ENCODE results near the gene GPC4.
A peak's percentile ranks its signal among the peaks of the same experiment; 100 is the strongest.
"Not testable (repeated sequence)": the region's sequence is repeated elsewhere in the genome, so short reads cannot be mapped to it uniquely, and the experiment has no call there.

GPC4 gene

GRCh38 chrX:133364865-133365264 lies 50.4 kb downstream of the GPC4 start:
- DNase-seq, result no peak

DNA sequence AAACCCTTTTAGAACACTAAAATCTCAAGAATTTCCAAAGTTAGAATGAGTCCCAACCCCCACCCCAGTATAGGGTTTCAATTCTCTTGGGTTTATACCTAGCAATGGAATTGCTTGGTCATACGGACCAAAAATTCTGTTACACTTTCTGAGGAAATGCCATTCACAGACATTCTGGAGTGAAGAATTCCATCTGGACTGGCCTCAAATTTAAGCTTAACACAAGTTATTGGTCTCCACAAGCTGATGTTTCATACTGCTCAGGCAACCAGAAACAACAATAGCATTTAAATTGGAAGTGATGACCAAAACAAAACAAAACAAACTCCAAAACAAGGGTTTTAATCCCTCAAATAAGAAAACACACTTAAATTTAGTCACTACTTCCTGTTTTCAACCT lies 51.1 kb downstream of the GPC4 start:
- no peak for DNase-seq

GRCh38 chrX:133362538-133362937 lies 52.8 kb downstream of the GPC4 start:
- DNase-seq, result no peak

- DNase-seq, result no peak
These were observed 55.8 kb downstream of the GPC4 start for GRCh38 chrX:133359466-133359865.

DNA sequence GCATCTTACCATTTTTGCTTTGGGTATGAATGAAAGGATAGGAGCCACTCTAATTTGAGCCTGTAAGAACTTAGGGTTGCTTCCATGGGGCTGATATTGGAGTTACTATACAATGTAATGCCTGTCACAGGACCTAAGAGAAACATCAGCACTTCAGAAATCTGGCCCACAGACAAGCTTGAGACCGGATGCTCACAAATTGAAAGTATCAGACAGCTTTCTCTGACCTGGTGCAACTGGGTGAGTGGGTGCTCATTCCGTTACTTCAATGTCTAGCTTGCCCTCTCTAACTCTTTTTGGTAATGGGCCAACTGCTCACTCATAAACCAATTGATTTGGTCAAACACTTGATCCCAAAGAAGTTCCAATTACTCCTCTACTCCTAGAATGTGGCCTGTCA lies 62.1 kb downstream of the GPC4 start:
- DNase-seq, result no peak

GRCh38 chrX:133350751-133351150 lies 64.5 kb downstream of the GPC4 start:
- DNase-seq, result no peak

DNA sequence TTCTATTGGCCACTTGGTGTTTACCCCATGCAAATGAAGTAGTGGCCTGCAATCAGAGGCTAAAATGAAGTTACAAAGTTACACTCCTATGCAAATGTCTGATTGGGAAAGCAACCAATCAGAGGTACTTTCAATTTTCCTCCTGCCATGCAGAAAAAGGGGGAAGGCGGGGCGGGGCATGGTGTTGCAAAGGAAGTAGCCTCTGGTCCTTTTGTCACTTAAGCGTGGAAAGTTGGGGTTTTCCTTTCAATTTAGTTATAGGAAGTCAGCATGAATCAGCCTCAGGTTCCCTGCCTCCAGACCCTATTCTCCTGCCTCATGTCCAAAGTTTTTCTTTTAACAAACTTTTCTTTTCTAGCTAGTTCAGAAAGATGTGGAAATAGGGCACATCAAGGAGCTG lies 69.3 kb downstream of the GPC4 start:
- DNase-seq, result no peak

DNA sequence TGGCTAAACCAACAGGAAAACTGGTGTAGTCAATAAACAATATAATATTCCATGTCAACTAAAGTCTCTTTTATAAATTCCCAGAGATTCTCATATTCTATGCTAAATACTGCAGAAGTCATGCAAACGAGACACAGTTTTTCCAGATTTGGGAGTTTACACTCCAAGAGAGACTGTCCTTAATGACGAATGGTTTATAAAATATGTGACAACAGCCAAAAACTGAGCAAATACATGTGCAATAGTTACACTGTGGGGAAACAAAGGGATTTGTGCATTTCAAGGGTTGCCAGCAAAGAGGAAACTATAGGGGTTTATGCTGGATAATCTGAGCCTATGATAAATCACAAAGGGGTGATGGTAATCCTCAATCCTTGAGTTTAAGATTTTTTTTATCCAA lies 75.7 kb downstream of the GPC4 start:
- DNase-seq, result no peak

DNA sequence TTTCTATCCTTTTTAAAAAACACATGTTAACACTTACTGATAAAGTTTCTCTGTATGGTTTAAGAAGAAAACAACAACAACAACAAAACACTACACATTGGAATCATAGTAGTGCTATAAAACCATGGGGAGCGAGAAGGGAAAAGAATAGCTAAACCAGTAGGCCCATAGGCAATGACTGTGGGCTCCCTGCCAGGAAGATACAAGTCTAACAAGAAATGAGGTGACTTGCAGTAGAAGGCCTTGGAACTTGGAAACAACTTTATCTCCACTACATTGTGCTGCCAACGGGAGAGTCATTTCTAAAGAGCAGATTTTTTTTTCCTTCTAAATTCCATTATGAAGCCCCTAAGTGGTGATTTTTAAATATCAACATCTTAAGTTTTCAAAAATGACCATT lies 78.0 kb downstream of the GPC4 start:
- DNase-seq, result no peak

DNA sequence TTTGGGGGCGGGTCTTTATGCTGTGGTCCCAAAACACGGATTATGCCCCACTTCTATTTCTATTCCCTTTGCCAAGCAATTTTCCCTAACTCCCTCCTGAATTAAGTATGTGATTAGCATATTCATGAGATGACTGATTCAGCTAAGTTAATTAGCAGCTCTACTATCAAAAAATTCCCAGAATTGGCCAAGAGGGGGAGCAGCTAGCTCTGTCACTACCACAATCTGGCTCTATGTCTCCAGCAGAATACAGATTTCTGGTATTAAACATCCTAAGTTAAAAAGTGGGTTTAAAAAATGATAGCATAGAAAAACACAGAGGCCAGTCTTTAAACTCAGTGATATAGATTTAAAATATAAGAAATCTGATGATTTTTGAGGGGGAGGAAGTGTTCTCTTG lies 80.3 kb downstream of the GPC4 start:
- peak; percentile 32 for DNase-seq

DNA sequence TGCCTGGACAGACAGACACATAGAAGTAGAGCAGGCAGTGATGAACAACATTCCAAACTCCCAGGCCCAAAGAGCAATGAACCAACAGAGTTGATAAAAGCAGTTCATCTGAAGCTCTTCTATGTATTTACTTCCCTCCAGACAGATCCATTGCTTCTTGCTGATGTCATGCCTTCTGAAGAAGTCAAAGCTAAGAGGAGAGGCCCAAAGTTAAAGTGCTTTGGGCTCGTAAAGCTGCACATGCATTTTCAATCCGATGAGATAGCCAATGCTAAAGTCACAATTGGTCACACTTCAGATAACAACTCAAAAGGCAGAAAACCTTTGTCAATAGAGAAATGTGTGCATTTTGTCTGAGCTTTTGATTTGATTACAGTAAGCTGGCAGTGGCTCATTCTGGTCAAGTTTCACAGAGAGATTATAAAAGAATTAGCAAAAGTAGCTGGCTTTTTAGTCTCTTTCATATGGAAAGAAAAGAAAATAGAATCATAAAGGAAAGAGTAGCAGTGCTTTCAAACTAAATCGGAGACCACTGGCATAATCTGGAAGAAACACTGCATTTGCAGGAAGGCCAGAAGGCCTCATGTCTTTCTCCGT lies 82.0 kb downstream of the GPC4 start:
- DNase-seq, result no peak

DNA sequence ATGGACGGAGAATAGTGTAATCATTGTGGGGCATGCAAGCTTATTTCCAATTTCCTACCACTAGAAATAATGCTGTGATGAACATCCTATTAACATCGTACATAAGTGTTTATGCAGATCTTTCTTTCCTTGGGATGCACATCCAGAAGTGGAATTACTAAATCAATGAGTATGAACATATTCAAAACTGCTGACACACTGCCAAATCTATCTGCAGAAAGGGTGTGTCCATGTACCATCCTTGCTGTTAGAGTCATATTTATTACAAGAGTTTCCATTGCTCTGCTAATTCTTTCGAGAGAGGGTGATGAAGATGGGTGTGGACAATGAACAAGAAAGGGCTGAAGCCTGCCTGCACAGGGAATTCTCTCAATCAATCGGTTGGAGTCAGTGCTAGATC lies 82.6 kb downstream of the GPC4 start:
- DNase-seq, result no peak

DNA sequence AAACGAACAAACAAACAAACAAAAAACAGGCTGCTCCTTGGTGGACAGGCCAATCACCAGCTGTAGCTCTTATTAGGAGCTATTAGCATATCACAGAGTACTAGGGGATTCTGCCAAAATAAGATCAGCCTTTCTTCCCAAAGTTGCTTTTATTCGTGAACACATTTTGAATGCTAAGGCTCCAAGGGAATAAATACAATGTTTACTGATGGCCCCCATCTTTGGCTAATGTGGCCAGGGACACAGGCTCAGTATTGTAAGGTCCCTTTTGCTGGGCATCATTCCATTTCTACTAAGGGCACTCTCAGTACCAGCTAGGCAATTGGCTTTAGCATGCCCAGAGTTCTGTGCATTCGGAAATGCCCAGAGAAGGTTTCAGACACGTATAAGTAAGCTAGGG lies 84.3 kb downstream of the GPC4 start:
- no peak for DNase-seq

GRCh38 chrX:133325422-133325821 lies 89.9 kb downstream of the GPC4 start:
- DNase-seq, result no peak

- peak; percentile 47 for DNase-seq
These were observed 91.9 kb downstream of the GPC4 start for GRCh38 chrX:133323431-133323830.

GRCh38 chrX:133322269-133322668 lies 93.0 kb downstream of the GPC4 start:
- DNase-seq, result not testable (repeated sequence)

DNA sequence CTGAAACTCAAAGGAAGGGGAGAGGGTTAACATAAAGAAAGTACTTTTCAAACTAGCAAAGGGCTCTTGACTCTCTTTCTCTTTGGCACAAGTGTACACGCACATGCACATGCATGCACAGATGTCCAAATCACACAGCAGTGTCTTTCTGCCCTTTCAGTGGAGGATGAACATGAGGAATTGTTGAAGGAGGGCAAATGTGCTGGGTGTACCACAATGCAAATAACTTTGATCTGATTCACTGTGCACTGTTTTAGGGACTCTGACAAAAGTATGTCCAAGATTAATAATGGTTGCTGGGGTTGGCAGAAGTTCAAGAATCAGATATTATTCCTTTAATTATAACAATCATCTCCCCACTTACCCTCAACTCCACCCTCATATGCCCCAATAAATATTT lies 93.8 kb downstream of the GPC4 start:
- no peak for DNase-seq

- no peak for DNase-seq
These were observed 101.0 kb downstream of the GPC4 start for GRCh38 chrX:133314281-133314680.

DNA sequence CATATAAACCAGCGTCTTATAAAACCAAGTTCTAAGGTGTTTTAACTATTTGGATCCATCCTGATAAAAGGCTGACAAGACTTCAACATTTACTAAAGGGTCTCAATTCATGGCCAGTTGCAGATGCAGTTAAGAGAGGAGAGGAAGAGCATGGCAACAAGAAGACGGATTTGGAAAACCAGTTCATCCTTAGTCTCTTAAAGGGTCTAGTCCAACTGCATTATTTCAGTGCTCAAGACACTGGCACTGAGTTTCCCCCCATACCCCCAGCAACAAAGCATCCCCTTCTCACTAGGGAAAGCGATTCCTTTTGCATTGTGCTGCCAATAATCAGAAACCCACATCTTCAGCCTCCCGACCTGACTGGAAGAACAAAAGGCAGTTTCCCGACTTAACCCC lies 106.8 kb downstream of the GPC4 start:
- DNase-seq, result no peak

- no peak for DNase-seq
These were observed 107.4 kb downstream of the GPC4 start for GRCh38 chrX:133307637-133308498.

GRCh38 chrX:133307094-133307493 lies 108.2 kb downstream of the GPC4 start:
- DNase-seq, result no peak

DNA sequence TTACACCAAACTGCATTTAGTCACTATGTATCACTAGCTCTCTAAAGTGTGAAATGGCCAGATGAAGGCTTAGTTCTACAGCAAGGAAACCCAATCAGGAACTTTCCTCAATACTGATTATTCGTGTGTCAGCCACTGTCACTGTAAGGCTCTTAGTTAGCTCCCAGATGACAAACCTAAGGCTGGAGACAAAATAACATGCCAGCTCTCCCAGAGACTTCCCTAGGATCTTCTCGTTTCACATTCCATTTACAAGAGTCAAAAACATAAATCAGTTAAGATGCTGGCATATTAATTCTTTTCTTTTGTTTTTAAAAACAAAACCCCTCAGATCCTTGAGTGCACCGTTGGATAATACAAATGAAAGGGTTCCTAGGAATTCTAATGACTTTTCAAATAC lies 109.0 kb downstream of the GPC4 start:
- no peak for DNase-seq

GRCh38 chrX:133305348-133305747 lies 109.9 kb downstream of the GPC4 start:
- DNase-seq, result no peak

DNA sequence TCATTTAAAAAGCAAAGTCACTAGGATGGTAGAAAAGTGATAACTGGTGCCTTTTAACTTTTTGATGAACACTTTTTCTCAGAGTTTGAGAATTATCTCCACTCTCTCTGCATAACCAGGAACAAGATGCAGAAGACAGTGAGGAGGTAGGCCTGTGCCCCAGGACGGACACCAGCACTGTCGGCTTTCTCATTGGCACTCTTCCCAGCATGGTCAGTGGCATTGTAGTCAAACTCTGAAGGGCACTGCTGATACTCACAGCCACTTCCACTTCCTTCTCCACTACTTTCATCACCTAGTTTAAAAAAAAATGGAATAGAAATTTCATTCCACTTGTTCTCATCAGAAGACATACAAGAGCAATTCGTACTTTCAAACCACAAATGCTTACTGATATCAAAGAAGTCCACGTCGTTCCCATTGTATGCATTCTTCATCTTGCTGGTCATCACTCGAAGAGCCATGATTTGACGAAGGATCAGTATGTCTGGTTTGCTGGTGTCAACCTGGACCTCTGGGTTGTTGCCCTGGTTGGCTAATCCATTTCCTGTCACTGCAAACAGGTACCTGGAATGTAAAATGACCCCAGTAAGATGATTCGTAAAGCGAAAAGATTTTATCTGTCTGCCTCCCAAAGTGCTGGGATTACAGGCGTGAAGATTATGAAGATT lies 112.4 kb downstream of the GPC4 start:
- DNase-seq, result no peak
